Mucosa of rectum (tissue), 2 donors: ENCODE data around the gene PKM.
A peak's percentile ranks its signal among the peaks of the same experiment; 100 is the strongest.

ENCODE experiments used
- H3K27ac ChIP-seq, 2 donors: one replicate each; pipeline ENCODE4 v1.7.0; 2013; ENCODE audit warnings: inconsistent platforms in 2 of 2, low read depth in 2 of 2, low read length in 2 of 2
- H3K27me3 ChIP-seq, 2 donors: one replicate each; pipeline ENCODE4 v1.7.0; 2013; ENCODE audit warnings: low read length in 2 of 2; ENCODE audit not compliant: control insufficient read depth in 2 of 2, insufficient read depth in 2 of 2
- H3K36me3 ChIP-seq, 2 donors: one replicate each; pipeline ENCODE4 v1.7.0; 2013; ENCODE audit warnings: low read length in 2 of 2; ENCODE audit not compliant: control insufficient read depth in 2 of 2, insufficient read depth in 2 of 2
- H3K4me1 ChIP-seq, 2 donors: one replicate each; pipeline ENCODE4 v1.7.0; 2013; ENCODE audit warnings: low read length in 2 of 2, mild to moderate bottlenecking in 1 of 2; ENCODE audit not compliant: control insufficient read depth in 2 of 2, insufficient read depth in 2 of 2
- H3K4me3 ChIP-seq, 2 donors: one replicate each; pipeline ENCODE4 v1.7.0; 2013; ENCODE audit warnings: low read length in 2 of 2
- H3K9ac ChIP-seq, 2 donors: one replicate each; pipeline ENCODE4 v1.7.0; 2013; ENCODE audit warnings: low read length in 2 of 2, low read depth in 1 of 2, mild to moderate bottlenecking in 1 of 2
- H3K9me3 ChIP-seq, 2 donors: one replicate each; pipeline ENCODE4 v1.7.0; 2013; ENCODE audit warnings: low read length in 2 of 2; ENCODE audit not compliant: control insufficient read depth in 2 of 2
- donor health status: healthy.
- donor health status: Normal muscosa, but diverticular disease.

PKM gene

GRCh38 chr15:72236381-72237003 is 5.5 kb upstream of the PKM start:
- Histone ChIP-seq H3K27ac (no peak overlapping the region), H3K9ac (no peak overlapping the region)

GRCh38 chr15:72235298-72235697 is 4.3 kb upstream of the PKM start:
- Histone ChIP-seq H3K4me1 (peaks cover 4 to 12% of the 10 kb centered on the region in 2 donors), H3K27me3 (no peaks in the 10 kb centered on the region), H3K9me3 (no peaks in the 10 kb centered on the region), H3K9ac (no peak overlapping the region), H3K36me3 (no peaks in the 10 kb centered on the region), H3K4me3 (no peak overlapping the region), H3K27ac (no peak overlapping the region)

More at GRCh38 chr15:72236381-72237003, 5.5 kb upstream of the PKM start:
- Histone ChIP-seq H3K9me3 (no peaks in the 10 kb centered on the region), H3K27me3 (no peaks in the 10 kb centered on the region), H3K4me1 (peaks cover 4 to 9% of the 10 kb centered on the region in 2 donors), H3K4me3 (no peak overlapping the region), H3K36me3 (peaks cover 7 to 10% of the 10 kb centered on the region in 2 donors)

- Histone ChIP-seq H3K4me1 (peaks cover 9 to 20% of the 10 kb centered on the region in 2 donors), H3K36me3 (no peaks in the 10 kb centered on the region), H3K9me3 (no peaks in the 10 kb centered on the region), H3K27me3 (no peaks in the 10 kb centered on the region), H3K4me3 (no peak overlapping the region), H3K9ac (no peak overlapping the region), H3K27ac (no peak overlapping the region)
Observed at GRCh38 chr15:72233769-72234168, 2.8 kb upstream of the PKM start.

- peak overlapping the region; percentile 92 to 98 for H3K27ac ChIP-seq
- peak overlapping the region; percentile 92 to 95 for H3K9ac ChIP-seq
- H3K4me3 ChIP-seq: peak overlapping the region; percentile 93 to 96
- no peaks in the 10 kb centered on the region for H3K9me3 ChIP-seq
- peaks cover 15 to 30% of the 10 kb centered on the region in 2 donors for H3K4me1 ChIP-seq
- H3K36me3 ChIP-seq: no peaks in the 10 kb centered on the region
- H3K27me3 ChIP-seq: no peaks in the 10 kb centered on the region
Observed at GRCh38 chr15:72231833-72232478, 966 bp upstream of the PKM start.

GRCh38 chr15:72230197-72231065 is 559 bp downstream of the PKM start:
- peak overlapping the region; percentile 93 to 96 for H3K4me3 ChIP-seq
- peaks cover 0 to 3% of the 10 kb centered on the region in 2 donors for H3K36me3 ChIP-seq
- no peaks in the 10 kb centered on the region for H3K27me3 ChIP-seq
- H3K27ac ChIP-seq: peak overlapping the region; percentile 92 to 98
- peaks cover 21 to 36% of the 10 kb centered on the region in 2 donors for H3K4me1 ChIP-seq
- H3K9me3 ChIP-seq: no peaks in the 10 kb centered on the region
- peak overlapping the region; percentile 92 to 95 for H3K9ac ChIP-seq

GRCh38 chr15:72229947-72230196 is 1.1 kb downstream of the PKM start:
- H3K27ac ChIP-seq: peak overlapping the region; percentile 92 to 98

GRCh38 chr15:72229076-72229946 is 1.7 kb downstream of the PKM start:
- H3K4me1 ChIP-seq: peaks cover 21 to 36% of the 10 kb centered on the region in 2 donors

More at GRCh38 chr15:72229947-72230196, 1.1 kb downstream of the PKM start:
- Histone ChIP-seq H3K9ac (peak overlapping the region; percentile 58 to 95), H3K36me3 (peaks cover 0 to 3% of the 10 kb centered on the region in 2 donors), H3K4me1 (peaks cover 21 to 36% of the 10 kb centered on the region in 2 donors), H3K27me3 (no peaks in the 10 kb centered on the region), H3K9me3 (no peaks in the 10 kb centered on the region), H3K4me3 (peak overlapping the region; percentile 93 to 96)

GRCh38 chr15:72227720-72228119 is 3.3 kb downstream of the PKM start:
- Histone ChIP-seq H3K4me1 (peaks cover 21 to 35% of the 10 kb centered on the region in 2 donors), H3K27ac (peak overlapping the region in 1 of 2 donors; percentile 62), H3K9me3 (no peaks in the 10 kb centered on the region), H3K36me3 (peaks cover 0 to 5% of the 10 kb centered on the region in 2 donors), H3K27me3 (no peaks in the 10 kb centered on the region), H3K9ac (peak overlapping the region in 1 of 2 donors; percentile 26), H3K4me3 (peak overlapping the region in 1 of 2 donors; percentile 93)

More at GRCh38 chr15:72229076-72229946, 1.7 kb downstream of the PKM start:
- H3K9me3 ChIP-seq: no peaks in the 10 kb centered on the region
- H3K27me3 ChIP-seq: no peaks in the 10 kb centered on the region
- H3K27ac ChIP-seq: peak overlapping the region; percentile 92 to 98
- peak overlapping the region; percentile 58 to 95 for H3K9ac ChIP-seq
- peak overlapping the region; percentile 93 to 96 for H3K4me3 ChIP-seq
- H3K36me3 ChIP-seq: peaks cover 0 to 3% of the 10 kb centered on the region in 2 donors

GRCh38 chr15:72227192-72227586 is 3.8 kb downstream of the PKM start:
- Histone ChIP-seq H3K9me3 (no peaks in the 10 kb centered on the region), H3K36me3 (peaks cover 5 to 7% of the 10 kb centered on the region in 2 donors), H3K4me3 (peak overlapping the region in 1 of 2 donors; percentile 17), H3K27ac (peak overlapping the region; percentile 37 to 64), H3K27me3 (no peaks in the 10 kb centered on the region), H3K9ac (no peak overlapping the region), H3K4me1 (peaks cover 17 to 30% of the 10 kb centered on the region in 2 donors)
